HepG2 (cell line): ENCODE measurements around the gene PGLYRP4. TPM values are rescaled to one million over a fixed set of nuclear protein-coding genes. Genes with fewer than 3 reads are reported as not detected.

Experiments
- ATAC-seq: fragments of 200-7000 bp; cut with Tn5 transposase; 3 replicates; pipeline ENCODE4 v1.9.1; 2020; ENCODE audit warnings: mild to moderate bottlenecking, moderate library complexity
- BruUV-seq: library from RNA; stranded (reverse); fragments of 400-500 nt; replicated peaks from 2 replicates; lab custom pipeline; 2021; lab: Mats Ljungman, UMichigan
- CTCF ChIA-PET: fragments of 300-600 bp; formaldehyde crosslinking; extraction: SDS; loops from one replicate; lab custom pipeline; 2021; ENCODE audit warnings: low total read pairs, inconsistent platforms, low intra/inter-chr PET ratio; lab: Yijun Ruan, JAX
- POLR2A ChIA-PET: fragments of 350-600 bp; sonication (Branson Sonifier 250); formaldehyde crosslinking; loops from one replicate; lab custom pipeline; 2020; ENCODE audit warnings: antibody characterized with exemption, inconsistent platforms; lab: Yijun Ruan, JAX
- DNase-seq: peaks from one replicate; pipeline ENCODE4 v3.0.0-alpha.2; 2015; ENCODE audit warnings: low spot score
- FAIRE-seq: peaks from 3 replicates; lab custom pipeline; 2011; peaks lifted over from hg19 to GRCh38; lab: Jason Lieb, UNC
- H2AFZ ChIP-seq: one replicate; pipeline ENCODE4 v1.6.1; 2011; ENCODE audit warnings: low read length, inconsistent platforms
- H3K27ac ChIP-seq: fragments of 300-600 bp; 3 replicates; pipeline ENCODE4 v1.8.0; 2011; ENCODE audit warnings: mixed run types, mild to moderate bottlenecking, mixed read lengths, low read length, inconsistent platforms; ENCODE audit not compliant: insufficient read depth; ENCODE audit errors: extremely low read length
- H3K27me3 ChIP-seq, 2 experiments: fragments of 200-600 bp in 1 of 2; 2 replicates in 1 of 2; 3 replicates in 1 of 2; pipeline versions ENCODE4 v1.6.0 to v1.8.0; 2011; ENCODE audit warnings: low read length in 2 of 2, mild to moderate bottlenecking in 2 of 2, moderate library complexity in 2 of 2, inconsistent platforms in 1 of 2; ENCODE audit not compliant: insufficient read depth in 2 of 2, control insufficient read depth in 1 of 2
- H3K36me3 ChIP-seq, 2 experiments: fragments of 200-600 bp in 1 of 2; replicated peaks in 1 of 2; 2 replicates in 1 of 2; 3 replicates in 1 of 2; pipeline versions ENCODE4 v1.5.1 to v1.8.0; 2011; ENCODE audit warnings: low read length in 2 of 2, inconsistent platforms in 1 of 2; ENCODE audit not compliant: insufficient read depth in 2 of 2, control insufficient read depth in 1 of 2
- H3K4me1 ChIP-seq: 2 replicates; pipeline ENCODE4 v1.5.1; 2012; ENCODE audit warnings: low read length, inconsistent platforms; ENCODE audit not compliant: insufficient read depth
- H3K4me2 ChIP-seq: 2 replicates; pipeline ENCODE4 v1.6.0; 2011; ENCODE audit warnings: low read depth, low read length, inconsistent platforms
- H3K4me3 ChIP-seq, 3 experiments: fragments of 200-600 bp in 1 of 3; sonication (generic), shearing (Covaris generic) in 1 of 3; replicated peaks in 1 of 3; 2 replicates each; pipeline ENCODE4 v1.5.1; 2011 to 2016; ENCODE audit warnings: low read length in 3 of 3, inconsistent platforms in 2 of 3, low read depth in 2 of 3, mild to moderate bottlenecking in 2 of 3, control low read depth in 1 of 3, mixed read lengths in 1 of 3; ENCODE audit not compliant: insufficient read depth in 1 of 3
- H3K79me2 ChIP-seq: one replicate; pipeline ENCODE4 v1.6.1; 2011; ENCODE audit warnings: low read length, inconsistent platforms; ENCODE audit not compliant: insufficient read depth
- H3K9ac ChIP-seq: 2 replicates; pipeline ENCODE4 v1.6.0; 2011; ENCODE audit warnings: mild to moderate bottlenecking, low read depth, low read length, inconsistent platforms; ENCODE audit not compliant: insufficient read depth
- H3K9me3 ChIP-seq: 2 replicates; pipeline ENCODE4 v1.5.1; 2012; ENCODE audit warnings: mild to moderate bottlenecking, low read length
- H4K20me1 ChIP-seq: 2 replicates; pipeline ENCODE4 v1.6.0; 2011; ENCODE audit warnings: inconsistent platforms, mild to moderate bottlenecking, low read length, moderate library complexity; ENCODE audit not compliant: insufficient read depth
- CAMTA2 ChIP-seq: sonication (generic); formaldehyde crosslinking; IDR thresholded peaks from 2 replicates; pipeline ENCODE4 v1.4.0; 2020; ENCODE audit warnings: mild to moderate bottlenecking, missing genetic modification reagents, borderline replicate concordance
- CCDC6 ChIP-seq: sonication (generic); formaldehyde crosslinking; IDR thresholded peaks from 2 replicates; pipeline ENCODE4 v1.8.1; 2022; ENCODE audit warnings: mild to moderate bottlenecking, missing genetic modification reagents, moderate library complexity
- ERF ChIP-seq: IDR thresholded peaks from 2 replicates; pipeline ENCODE4 v1.6.1; 2018; ENCODE audit warnings: missing biosample characterization, missing genetic modification reagents
- IRF2 ChIP-seq: IDR thresholded peaks from 2 replicates; pipeline ENCODE4 v1.6.1; 2018; ENCODE audit warnings: missing genetic modification reagents, missing compliant biosample characterization
- RBM22 ChIP-seq: fragments of 200-400 bp; formaldehyde crosslinking; optimal IDR thresholded peaks from 2 replicates; pipeline ENCODE3; 2017; ENCODE audit warnings: mild to moderate bottlenecking, low read length, moderate library complexity
- SPEN ChIP-seq: sonication (generic); formaldehyde crosslinking; IDR thresholded peaks from 2 replicates; pipeline ENCODE4 v1.5.1; 2020; ENCODE audit warnings: low read depth, mild to moderate bottlenecking, missing genetic modification reagents
- WGBS: methylation state at CpG from one replicate; pipeline ENCODE4 v1.1.6; 2017; ENCODE audit warnings: low lambda C conversion rate; 5-methylcytosine and 5-hydroxymethylcytosine counted together
- in situ Hi-C: cut with HindIII; loops from 2 replicates; pipeline ENCODE4 v1.10.0; 2017; ENCODE audit warnings: low pct_unique_long_range_greater_than_20kb; ENCODE audit not compliant: extremely low pct_ligation_motif_present
- intact Hi-C: fragments of 100-400 bp; cut with micrococcal nuclease; formaldehyde crosslinking; loops from one replicate; pipeline ENCODE4 v1.10.0; 2022; ENCODE audit not compliant: unreplicated experiment
- polyA plus RNA-seq, 8 experiments: library from polyadenylated mRNA; depleted of rRNA in 3 of 8; stranded (reverse) in 7 of 8; unstranded in 1 of 8; fragments of >200 nt; fragmentation: Illumina TruSeq in 4 of 8; extraction: Trizol in 4 of 8; gene quantifications; 2 replicates each; pipeline versions ENCODE4 v1.2.1 to v1.2.3, GENCODE V29; 2011 to 2016; ENCODE audit warnings: low read depth in 4 of 8, missing spikeins in 1 of 8, mixed read lengths in 1 of 8; ENCODE audit not compliant: insufficient read depth in 1 of 8
- total RNA-seq, 5 experiments: library from RNA; depleted of rRNA; stranded (reverse); fragments of >200 nt; fragmentation: Illumina TruSeq; extraction: Trizol; gene quantifications; 2 replicates each; pipeline ENCODE4 v1.2.3, GENCODE V29; 2016; ENCODE audit warnings: low read depth in 1 of 5
- TF ChIP-seq, protein P1 (sequence below): sonication (generic); formaldehyde crosslinking; IDR thresholded peaks from 2 replicates; pipeline ENCODE4 v1.4.0; 2020; ENCODE audit warnings: low read depth, mild to moderate bottlenecking, missing genetic modification reagents
- TF ChIP-seq, protein P2 (sequence below): sonication (generic); formaldehyde crosslinking; IDR thresholded peaks from 2 replicates; pipeline ENCODE4 v1.5.0; 2020; ENCODE audit warnings: missing genetic modification reagents, mild to moderate bottlenecking, borderline replicate concordance

PGLYRP4 gene
- total and polyA plus RNA-seq, 2 of the 13 experiments (the other 11 are each of a cell fraction or from before 2014, with no cell fraction given) = not detected

DNA sequence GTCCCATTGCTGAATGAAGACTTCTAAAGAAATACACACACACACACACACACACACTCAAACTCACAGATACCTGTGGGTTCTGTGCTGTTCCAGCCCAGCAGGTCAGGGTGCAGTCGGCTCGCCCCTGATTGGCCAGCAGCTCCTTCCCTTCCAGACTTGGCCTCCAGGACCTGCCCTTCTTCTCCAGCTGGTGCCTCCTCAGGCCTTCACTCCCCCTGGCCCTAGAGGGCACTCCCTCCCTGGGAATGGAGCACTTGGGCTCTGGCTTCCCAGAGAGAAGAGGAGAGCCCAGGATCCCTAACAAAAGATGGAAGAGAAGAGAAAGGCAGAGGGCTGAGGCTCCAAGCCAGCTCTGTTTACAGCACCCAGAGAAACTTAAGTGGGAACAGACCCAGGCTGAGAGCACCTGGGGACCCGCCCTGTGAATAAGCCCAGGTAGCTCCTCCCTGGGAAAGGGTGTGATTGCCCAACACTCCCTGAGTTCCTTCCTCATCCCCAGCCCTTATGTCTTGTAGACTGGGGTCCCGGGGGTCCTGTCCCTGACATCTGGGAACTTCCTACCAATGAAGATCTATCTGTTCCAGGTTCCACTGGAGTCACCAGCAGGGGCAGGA is 36.0 kb downstream of the PGLYRP4 start, which contains the start of gene PGLYRP3:
Gene PGLYRP3, minus strand, starts transcription at position 383 of the 617 bp plus-strand sequence. CDS start 2,287 bp downstream, outside the sequence.
- FAIRE-seq = no peak
- Histone ChIP-seq H3K9me3 (no peaks in the 10 kb centered on the region), H2AFZ (no peak within 1 kb of the TSS), H3K9ac (no peak within 1 kb of the TSS), H3K4me2 (no peak within 1 kb of the TSS), H3K27me3 (no peaks in the 10 kb centered on the region; a peak in 2 of 5 replicates), H3K79me2 (no peaks in the 10 kb centered on the region), H3K27ac (no peak within 1 kb of the TSS), H4K20me1 (no peaks in the 10 kb centered on the region), H3K36me3 (no peaks in the 10 kb centered on the region), H3K4me3 (no peak within 1 kb of the TSS), H3K4me1 (no peaks in the 10 kb centered on the region)
- DNase-seq = no peak
- no TSS peak for BruUV-seq
- in situ Hi-C loops (no loop called here), intact Hi-C loops (no loop called here)
- ChIA-PET POLR2A (no interaction called here), CTCF (no interaction called here)
- whole genome bisulfite sequencing = 0% methylated on average over 4 of the region's 4 CpGs
- no peak for ATAC-seq
- TF ChIP-seq IRF2 (CRISPR knock-in tag) (no peak), ERF (CRISPR knock-in tag) (no peak), RBM22 (no peak), CAMTA2 (CRISPR knock-in tag) (no peak), CCDC6 (no peak), SPEN (no peak)
- TF ChIP-seq, protein P1, sequence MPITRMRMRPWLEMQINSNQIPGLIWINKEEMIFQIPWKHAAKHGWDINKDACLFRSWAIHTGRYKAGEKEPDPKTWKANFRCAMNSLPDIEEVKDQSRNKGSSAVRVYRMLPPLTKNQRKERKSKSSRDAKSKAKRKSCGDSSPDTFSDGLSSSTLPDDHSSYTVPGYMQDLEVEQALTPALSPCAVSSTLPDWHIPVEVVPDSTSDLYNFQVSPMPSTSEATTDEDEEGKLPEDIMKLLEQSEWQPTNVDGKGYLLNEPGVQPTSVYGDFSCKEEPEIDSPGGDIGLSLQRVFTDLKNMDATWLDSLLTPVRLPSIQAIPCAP (CRISPR knock-in tag) = no peak
- TF ChIP-seq, protein P2, sequence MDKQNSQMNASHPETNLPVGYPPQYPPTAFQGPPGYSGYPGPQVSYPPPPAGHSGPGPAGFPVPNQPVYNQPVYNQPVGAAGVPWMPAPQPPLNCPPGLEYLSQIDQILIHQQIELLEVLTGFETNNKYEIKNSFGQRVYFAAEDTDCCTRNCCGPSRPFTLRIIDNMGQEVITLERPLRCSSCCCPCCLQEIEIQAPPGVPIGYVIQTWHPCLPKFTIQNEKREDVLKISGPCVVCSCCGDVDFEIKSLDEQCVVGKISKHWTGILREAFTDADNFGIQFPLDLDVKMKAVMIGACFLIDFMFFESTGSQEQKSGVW (CRISPR knock-in tag) = no peak
